ACC112 (cell line): ENCODE measurements around the gene TSEN54.

Experiments used
- H2AFZ ChIP-seq: fragments of 200-600 bp; sonication (generic); one replicate; pipeline ENCODE4 v1.6.0; 2017; ENCODE audit warnings: antibody characterized with exemption, low read length; ENCODE audit not compliant: unreplicated experiment
- H3K27ac ChIP-seq: fragments of 200-600 bp; sonication (generic); 2 replicates; pipeline ENCODE4 v1.5.1; 2014; ENCODE audit warnings: low read depth, mild to moderate bottlenecking, antibody characterized with exemption, low read length, moderate library complexity
- H3K27me3 ChIP-seq: fragments of 200-600 bp; sonication (generic); 2 replicates; pipeline ENCODE4 v1.6.1; 2014; ENCODE audit warnings: mild to moderate bottlenecking, antibody characterized with exemption, low read length, moderate library complexity, mixed read lengths; ENCODE audit not compliant: insufficient read depth
- H3K36me3 ChIP-seq: fragments of 200-600 bp; sonication (generic); 2 replicates; pipeline ENCODE4 v1.6.1; 2016; ENCODE audit warnings: mild to moderate bottlenecking, antibody characterized with exemption, low read length, moderate library complexity, mixed read lengths; ENCODE audit not compliant: insufficient read depth
- H3K4me1 ChIP-seq: fragments of 200-600 bp; sonication (generic); one replicate; pipeline ENCODE4 v1.6.1; 2016; ENCODE audit warnings: low read length, mixed read lengths; ENCODE audit not compliant: insufficient read depth, unreplicated experiment, control insufficient read depth
- H3K4me3 ChIP-seq: fragments of 200-600 bp; sonication (generic); 2 replicates; pipeline ENCODE4 v1.5.1; 2014; ENCODE audit warnings: mild to moderate bottlenecking, low read depth, low read length
- H3K79me2 ChIP-seq: fragments of 200-600 bp; sonication (generic); one replicate; pipeline ENCODE4 v1.6.0; 2016; ENCODE audit warnings: low read length; ENCODE audit not compliant: control insufficient read depth, unreplicated experiment, insufficient read depth

The TSEN54 gene

DNA sequence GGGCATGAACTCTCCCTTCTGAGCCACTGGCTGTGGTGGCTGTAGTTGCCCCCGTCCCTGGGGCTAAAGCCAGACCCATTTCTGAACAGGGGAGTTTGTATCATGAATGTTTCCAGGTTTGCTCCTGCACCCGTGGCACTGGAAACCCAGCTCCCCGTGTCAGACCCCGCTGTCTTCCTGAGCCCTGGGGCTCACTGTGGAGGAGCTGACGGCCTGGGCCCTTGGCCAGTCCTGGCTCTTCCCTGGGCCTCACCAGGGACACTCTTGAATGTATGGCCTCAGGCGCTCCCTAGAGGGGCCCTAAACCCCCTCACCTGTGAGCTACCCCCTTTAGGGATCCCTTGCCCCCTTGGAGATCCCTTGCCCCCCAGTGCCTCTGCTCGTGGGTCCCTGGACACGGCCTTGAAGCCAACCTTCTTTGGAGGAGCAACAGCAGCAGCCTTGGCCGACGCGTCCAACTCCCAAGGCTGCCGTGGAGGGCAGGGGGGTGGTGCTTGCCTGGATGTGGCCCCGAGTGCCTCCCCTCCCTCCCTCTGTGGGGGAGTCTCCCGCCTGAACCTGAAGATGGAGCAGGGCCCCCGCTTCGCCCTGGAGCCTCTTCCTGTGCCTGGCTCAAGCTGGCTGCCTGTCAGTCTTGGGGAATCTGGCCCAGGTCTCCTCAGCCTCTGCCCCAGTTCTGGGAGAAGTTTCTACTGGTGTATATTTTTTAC, 16.9 kb upstream of the TSEN54 start:
- no peaks in the 10 kb centered on the region for H3K4me1 ChIP-seq

DNA sequence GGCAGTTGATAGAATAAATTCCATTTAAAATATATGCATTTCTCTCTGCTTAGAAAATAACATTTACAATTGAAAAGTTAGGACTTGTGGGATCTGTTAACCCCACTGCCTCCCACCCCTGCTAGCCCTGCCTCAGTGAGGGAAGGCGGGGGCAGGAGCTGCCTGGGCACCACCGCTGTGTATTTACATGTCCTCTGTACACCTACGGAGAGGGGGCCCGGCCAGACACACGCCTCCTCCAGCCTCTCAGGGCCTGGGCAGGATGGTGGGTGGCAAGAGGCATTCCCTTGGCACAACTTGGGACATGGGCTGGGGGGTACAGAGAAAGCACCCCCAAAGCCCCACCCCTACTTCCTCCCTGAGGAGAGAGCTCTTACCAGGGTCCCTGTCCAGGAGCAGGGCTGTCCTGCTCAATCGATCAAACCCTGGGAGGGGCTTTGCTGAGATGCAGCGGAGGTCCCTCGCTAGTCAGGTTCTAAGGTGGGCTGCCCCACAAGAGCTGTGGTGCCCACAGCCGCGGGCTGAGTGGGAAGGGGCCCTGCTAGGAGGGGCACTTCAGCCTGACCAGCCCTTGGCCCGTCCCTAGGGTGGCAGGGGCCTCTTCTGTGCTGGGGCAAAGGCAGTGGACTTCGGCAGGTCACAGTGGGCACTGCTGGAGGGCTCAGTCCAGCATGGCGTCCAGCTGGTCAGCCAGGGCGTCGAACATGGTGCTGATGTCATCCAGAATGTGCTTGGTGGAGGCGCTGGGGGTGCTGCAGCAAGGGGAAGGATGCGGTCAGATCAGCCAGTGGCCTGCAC, 15.7 kb upstream of the TSEN54 start:
- Histone ChIP-seq H3K79me2 (no peaks in the 10 kb centered on the region), H3K27ac (no peak overlapping the region), H3K4me1 (no peaks in the 10 kb centered on the region), H3K27me3 (no peaks in the 10 kb centered on the region), H3K36me3 (no peaks in the 10 kb centered on the region), H2AFZ (no peak overlapping the region), H3K4me3 (no peak overlapping the region)

More for the DNA sequence above, 16.9 kb upstream of the TSEN54 start:
- no peaks in the 10 kb centered on the region for H3K36me3 ChIP-seq
- H3K79me2 ChIP-seq: no peaks in the 10 kb centered on the region
- H3K27ac ChIP-seq: no peak overlapping the region
- H3K27me3 ChIP-seq: no peaks in the 10 kb centered on the region
- no peak overlapping the region for H2AFZ ChIP-seq
- no peak overlapping the region for H3K4me3 ChIP-seq

- Histone ChIP-seq H3K79me2 (no peaks in the 10 kb centered on the region), H3K36me3 (no peaks in the 10 kb centered on the region)
Observed at GRCh38 chr17:75501378-75502071, 14.8 kb upstream of the TSEN54 start.

GRCh38 chr17:75502072-75502720, 14.1 kb upstream of the TSEN54 start:
- no peaks in the 10 kb centered on the region for H3K4me1 ChIP-seq
- no peaks in the 10 kb centered on the region for H3K79me2 ChIP-seq
- no peak overlapping the region for H2AFZ ChIP-seq
- no peak overlapping the region for H3K4me3 ChIP-seq
- no peaks in the 10 kb centered on the region for H3K27me3 ChIP-seq
- no peak overlapping the region for H3K27ac ChIP-seq
- H3K36me3 ChIP-seq: no peaks in the 10 kb centered on the region

More at GRCh38 chr17:75501378-75502071, 14.8 kb upstream of the TSEN54 start:
- H3K27ac ChIP-seq: no peak overlapping the region
- no peak overlapping the region for H3K4me3 ChIP-seq
- H3K4me1 ChIP-seq: no peaks in the 10 kb centered on the region
- no peaks in the 10 kb centered on the region for H3K27me3 ChIP-seq
- H2AFZ ChIP-seq: no peak overlapping the region

- H3K4me1 ChIP-seq: no peaks in the 10 kb centered on the region
- no peak overlapping the region for H3K4me3 ChIP-seq
- no peaks in the 10 kb centered on the region for H3K79me2 ChIP-seq
- no peak overlapping the region for H3K27ac ChIP-seq
- no peaks in the 10 kb centered on the region for H3K27me3 ChIP-seq
- H3K36me3 ChIP-seq: no peaks in the 10 kb centered on the region
- no peak overlapping the region for H2AFZ ChIP-seq
Observed at GRCh38 chr17:75502721-75503329, 13.5 kb upstream of the TSEN54 start.

DNA sequence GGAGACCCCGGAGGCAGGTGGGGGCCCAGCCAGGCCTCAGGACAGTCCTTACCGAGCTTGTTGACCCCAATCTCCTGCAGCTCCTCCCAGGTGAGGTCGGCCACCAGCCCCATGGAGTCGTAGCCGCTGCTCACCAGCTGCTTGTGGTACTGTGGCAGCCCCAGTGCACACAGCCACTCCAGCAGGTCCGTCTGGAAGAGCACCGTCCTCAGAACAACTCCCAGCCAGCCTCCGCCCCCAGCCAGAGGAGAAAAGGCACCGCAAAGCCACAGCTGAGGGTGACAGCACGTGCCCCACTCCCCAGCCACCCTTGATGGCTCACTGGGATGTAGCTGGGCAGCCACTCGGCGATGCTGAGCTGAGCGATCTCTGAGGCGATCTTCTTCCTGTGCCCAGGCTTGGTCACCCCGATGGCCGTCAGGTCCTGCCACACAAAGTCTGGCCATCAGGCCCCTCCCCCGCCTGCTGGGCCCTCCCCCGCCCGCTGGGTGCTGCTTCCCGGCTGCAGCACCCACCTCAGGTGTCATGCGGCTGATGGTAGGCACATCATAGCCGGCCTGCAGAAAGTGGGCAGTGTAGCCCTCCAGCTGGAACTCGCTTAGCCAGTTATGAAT, 12.9 kb upstream of the TSEN54 start:
- no peaks in the 10 kb centered on the region for H3K27me3 ChIP-seq
- no peaks in the 10 kb centered on the region for H3K79me2 ChIP-seq
- no peak overlapping the region for H2AFZ ChIP-seq
- H3K36me3 ChIP-seq: no peaks in the 10 kb centered on the region
- no peak overlapping the region for H3K27ac ChIP-seq
- H3K4me1 ChIP-seq: peaks cover 3% of the 10 kb centered on the region
- no peak overlapping the region for H3K4me3 ChIP-seq

DNA sequence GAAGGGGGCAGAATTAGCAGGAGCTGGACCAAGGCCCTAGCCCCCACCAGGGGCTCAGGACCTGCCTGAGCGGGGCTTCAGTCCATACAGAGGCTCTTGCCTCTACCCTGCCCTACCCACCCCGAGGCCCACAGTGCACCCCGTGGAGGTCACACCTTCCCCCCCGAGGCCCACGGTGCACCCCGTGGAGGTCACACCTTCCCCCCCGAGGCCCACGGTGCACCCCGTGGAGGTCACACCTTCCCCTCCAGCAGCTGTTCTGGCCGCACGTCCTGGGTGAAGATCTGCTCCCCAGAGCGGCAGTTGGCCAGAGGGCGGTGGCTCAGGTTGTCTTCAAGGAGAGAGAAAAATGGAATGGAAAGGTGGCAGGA, 12.4 kb upstream of the TSEN54 start:
- peaks cover 5% of the 10 kb centered on the region for H3K4me1 ChIP-seq
- H3K27ac ChIP-seq: no peak overlapping the region
- no peak overlapping the region for H2AFZ ChIP-seq
- no peaks in the 10 kb centered on the region for H3K36me3 ChIP-seq
- no peaks in the 10 kb centered on the region for H3K79me2 ChIP-seq
- no peaks in the 10 kb centered on the region for H3K27me3 ChIP-seq
- H3K4me3 ChIP-seq: no peak overlapping the region

GRCh38 chr17:75504347-75505151, 11.8 kb upstream of the TSEN54 start:
- Histone ChIP-seq H3K4me1 (peaks cover 5% of the 10 kb centered on the region), H3K27me3 (no peaks in the 10 kb centered on the region), H3K27ac (no peak overlapping the region), H3K36me3 (no peaks in the 10 kb centered on the region), H3K79me2 (no peaks in the 10 kb centered on the region), H3K4me3 (no peak overlapping the region), H2AFZ (no peak overlapping the region)

DNA sequence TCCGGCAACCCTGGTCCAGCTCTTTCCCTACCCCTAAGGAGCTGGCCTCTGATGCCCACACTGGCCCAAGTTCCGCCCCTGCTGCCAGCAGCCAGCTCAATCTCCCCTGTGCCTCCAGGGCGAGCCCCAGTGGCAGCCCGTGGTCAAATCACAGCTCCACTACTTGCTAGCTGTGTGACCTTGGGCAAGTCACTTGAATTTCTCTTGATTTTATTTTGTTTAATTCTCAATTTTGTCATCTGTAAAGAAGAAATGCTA, 11.2 kb upstream of the TSEN54 start:
- Histone ChIP-seq H3K36me3 (no peaks in the 10 kb centered on the region), H2AFZ (no peak overlapping the region), H3K27me3 (no peaks in the 10 kb centered on the region), H3K4me3 (no peak overlapping the region), H3K79me2 (no peaks in the 10 kb centered on the region), H3K4me1 (peaks cover 5% of the 10 kb centered on the region), H3K27ac (no peak overlapping the region)
